Measurements from ENCODE around the gene TUBD1. TPM values are rescaled to one million over a fixed set of nuclear protein-coding genes. Genes with fewer than 3 reads are reported as not detected.
A peak's percentile ranks its signal among the peaks of the same experiment; 100 is the strongest.
"Not testable (repeated sequence)": the region's sequence is repeated elsewhere in the genome, so short reads cannot be mapped to it uniquely, and the experiment has no call there.

TUBD1 gene
- total RNA-seq, 1 donor from 2014 or later = 5.0 TPM

- DNase-seq (ENCODE audit: extremely low read depth, low read depth, low spot score) = no peak
Observed at GRCh38 chr17:59876107-59876506, 16.6 kb downstream of the TUBD1 start.

GRCh38 chr17:59874376-59874775 lies 18.4 kb downstream of the TUBD1 start:
- no peak for DNase-seq (ENCODE audit: extremely low read depth, low read depth, low spot score)

- DNase-seq (ENCODE audit: extremely low read depth, low read depth, low spot score) = not testable (repeated sequence)
Observed at GRCh38 chr17:59873414-59873813, 19.3 kb downstream of the TUBD1 start.

GRCh38 chr17:59872351-59872750 lies 20.4 kb downstream of the TUBD1 start:
- no peak for DNase-seq (ENCODE audit: extremely low read depth, low read depth, low spot score)

DNA sequence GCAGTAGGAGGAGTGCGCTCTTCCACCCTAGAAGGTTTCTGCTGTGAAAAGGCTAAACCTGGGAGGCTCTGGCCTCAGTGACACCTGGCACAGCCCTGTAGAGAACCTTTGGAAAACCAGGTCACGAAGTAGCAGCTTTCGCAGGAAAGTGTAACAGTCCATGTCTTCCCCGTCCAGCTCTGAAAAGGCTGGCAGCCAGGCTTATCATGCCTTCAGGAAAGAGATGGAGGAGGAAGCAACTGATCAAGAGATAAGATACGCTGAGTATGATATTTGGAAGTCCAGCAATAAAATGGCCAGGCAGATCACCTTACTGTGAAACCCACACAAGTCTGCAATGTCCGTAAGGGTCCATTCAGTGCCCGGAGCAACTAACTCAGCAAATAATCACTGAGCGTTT lies 22.3 kb downstream of the TUBD1 start:
- no peak for DNase-seq (ENCODE audit: extremely low read depth, low read depth, low spot score)

DNA sequence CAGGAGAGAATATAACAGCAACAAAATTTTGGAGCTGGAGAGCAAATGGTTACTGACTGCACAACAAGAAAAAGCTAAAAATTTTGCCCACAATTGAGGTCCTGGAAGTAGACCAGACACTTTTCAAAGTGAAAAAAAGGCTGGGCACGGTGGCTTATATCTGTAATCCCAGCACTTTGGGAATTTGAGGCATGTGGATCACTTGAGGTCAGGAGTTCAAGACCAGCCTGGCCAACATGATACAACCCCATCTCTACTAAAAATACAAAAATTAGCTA lies 22.9 kb downstream of the TUBD1 start:
- DNase-seq (ENCODE audit: extremely low read depth, low read depth, low spot score) = no peak

DNA sequence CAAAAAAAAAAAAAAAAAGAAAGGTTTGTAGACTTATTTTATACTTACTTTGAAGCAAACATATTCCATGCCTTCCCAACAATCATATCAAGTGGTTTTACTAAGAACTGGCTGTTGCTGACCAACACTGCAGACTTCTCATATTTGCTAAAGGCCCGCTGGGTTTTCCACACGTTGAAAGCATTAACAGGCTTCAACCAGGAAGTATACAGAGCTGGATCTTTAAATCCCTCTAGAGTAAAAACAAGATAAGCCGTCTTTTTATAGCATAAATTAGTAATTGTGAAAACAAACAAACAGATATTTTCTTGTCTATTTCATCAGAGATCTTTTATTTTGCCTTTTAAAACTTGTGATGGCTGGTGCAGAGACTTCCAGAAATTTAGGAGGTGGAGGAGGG lies 29.1 kb downstream of the TUBD1 start:
- DNase-seq (ENCODE audit: extremely low read depth, low read depth, low spot score) = no peak

DNA sequence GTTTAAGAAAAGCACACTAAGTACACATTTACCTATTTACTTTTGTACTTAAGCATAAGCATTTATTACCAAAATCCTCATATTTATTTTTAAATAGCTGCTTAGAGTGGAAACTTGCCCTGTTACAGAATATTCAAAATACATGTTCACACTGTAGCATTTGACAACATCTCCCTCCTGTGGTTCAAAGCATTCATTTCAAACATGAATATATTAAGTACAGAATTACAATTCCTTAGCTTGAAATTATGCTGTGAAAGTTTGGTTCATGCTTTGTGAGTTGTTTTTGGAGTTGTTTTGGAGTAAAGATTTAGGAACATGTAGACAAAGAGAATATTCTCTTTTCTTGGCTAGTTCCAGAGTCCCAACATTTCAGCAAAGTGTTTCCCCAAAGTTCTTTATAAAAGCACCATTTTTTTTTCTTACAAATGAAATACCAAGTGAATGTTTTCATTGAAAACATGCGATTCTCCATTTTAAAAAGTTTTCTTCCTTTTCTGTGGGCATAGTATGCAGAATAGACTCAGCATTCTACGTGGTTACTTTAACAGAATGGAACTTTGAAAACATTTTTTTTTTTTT lies 33.2 kb downstream of the TUBD1 start:
- DNase-seq (ENCODE audit: extremely low read depth, low read depth, low spot score) = peak; percentile 50

DNA sequence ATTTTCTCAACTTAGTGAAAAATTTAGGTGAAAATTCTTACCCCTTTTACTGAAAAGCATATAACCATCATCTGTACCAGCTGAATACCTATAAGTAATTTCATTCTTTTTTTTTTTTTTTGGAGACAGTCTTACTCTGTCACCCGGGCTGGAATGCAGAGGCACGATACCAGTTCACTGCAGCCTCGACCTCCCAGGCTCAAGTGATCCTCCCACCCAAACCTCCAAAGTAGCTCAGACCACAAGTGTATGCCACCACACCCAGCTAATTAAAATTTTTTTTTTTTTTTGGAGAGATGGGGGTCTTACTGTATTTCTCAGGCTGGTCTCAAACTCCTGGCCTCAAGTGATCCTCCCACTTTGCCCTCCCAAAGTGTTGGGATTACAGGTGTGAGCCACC lies 33.8 kb downstream of the TUBD1 start:
- no peak for DNase-seq (ENCODE audit: extremely low read depth, low read depth, low spot score)

GRCh38 chr17:59858167-59858816 lies 34.5 kb downstream of the TUBD1 start:
- DNase-seq (ENCODE audit: extremely low read depth, low read depth, low spot score) = no peak

GRCh38 chr17:59856859-59857794 lies 35.6 kb downstream of the TUBD1 start:
- DNase-seq (ENCODE audit: extremely low read depth, low read depth, low spot score) = no peak

- not testable (repeated sequence) for DNase-seq (ENCODE audit: extremely low read depth, low read depth, low spot score)
Observed at GRCh38 chr17:59853919-59854729, 38.6 kb downstream of the TUBD1 start.

GRCh38 chr17:59853168-59853918 lies 39.4 kb downstream of the TUBD1 start:
- peak; percentile 90 for DNase-seq (ENCODE audit: extremely low read depth, low read depth, low spot score)

DNA sequence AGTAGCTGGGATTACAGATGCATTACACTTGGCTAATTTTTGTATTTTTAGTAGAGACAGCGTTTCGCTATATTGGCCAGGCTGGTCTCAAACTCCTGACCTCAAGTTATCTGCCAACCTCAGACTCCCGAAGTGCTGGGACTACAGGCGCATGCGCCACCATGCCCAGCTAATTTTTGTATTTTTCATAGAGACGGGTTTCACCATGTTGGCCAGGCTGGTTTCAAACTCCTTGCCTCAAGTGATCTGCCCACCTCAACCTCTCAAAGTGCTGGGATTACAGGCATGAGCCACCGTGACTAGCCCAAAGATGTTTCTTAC lies 39.9 kb downstream of the TUBD1 start:
- DNase-seq (ENCODE audit: extremely low read depth, low read depth, low spot score) = not testable (repeated sequence)

DNA sequence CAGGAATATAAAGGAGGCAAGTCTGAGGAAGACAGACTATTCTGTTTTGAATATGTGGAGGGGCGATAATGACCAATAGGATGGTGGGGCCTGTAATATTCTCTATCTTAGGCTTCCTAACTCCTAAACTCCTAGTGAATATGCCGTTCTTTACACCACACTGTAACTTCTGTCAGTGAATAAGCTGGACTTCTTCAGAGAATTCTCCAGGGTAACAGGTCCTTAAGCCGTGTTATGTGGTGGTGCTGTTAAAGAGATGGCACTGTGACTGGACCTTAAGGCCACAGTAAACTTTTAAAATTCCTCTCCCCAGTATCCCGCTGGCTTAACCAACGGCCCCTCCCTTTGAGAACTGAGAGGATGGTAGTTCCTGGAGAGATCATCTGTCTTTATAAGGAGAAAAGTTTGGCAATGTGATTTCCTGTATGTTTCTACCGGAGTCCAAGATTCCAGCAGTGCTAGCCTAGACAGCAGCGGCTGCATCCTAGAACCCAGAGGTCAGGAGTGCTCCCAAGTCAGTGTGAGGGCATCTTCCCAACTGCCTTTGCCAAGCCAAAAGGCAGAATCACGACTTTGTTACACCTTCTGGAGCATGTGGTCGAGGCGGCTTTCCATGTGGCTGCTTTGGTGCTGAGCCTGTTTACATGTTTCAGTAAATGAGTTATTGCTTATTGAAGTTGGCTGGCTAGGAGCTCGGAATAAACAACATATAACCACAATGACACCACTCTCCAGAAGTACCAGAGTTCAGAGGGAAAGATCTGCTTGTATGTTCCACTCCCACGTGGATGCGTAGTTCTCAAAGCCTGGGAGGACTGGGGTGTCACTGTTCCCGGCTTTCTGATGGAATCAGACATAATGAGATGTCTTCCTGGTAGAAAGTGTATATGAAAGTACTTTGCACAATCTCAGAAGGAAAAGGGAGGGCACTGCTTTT lies 41.0 kb downstream of the TUBD1 start:
- no peak for DNase-seq (ENCODE audit: extremely low read depth, low read depth, low spot score)

DNA sequence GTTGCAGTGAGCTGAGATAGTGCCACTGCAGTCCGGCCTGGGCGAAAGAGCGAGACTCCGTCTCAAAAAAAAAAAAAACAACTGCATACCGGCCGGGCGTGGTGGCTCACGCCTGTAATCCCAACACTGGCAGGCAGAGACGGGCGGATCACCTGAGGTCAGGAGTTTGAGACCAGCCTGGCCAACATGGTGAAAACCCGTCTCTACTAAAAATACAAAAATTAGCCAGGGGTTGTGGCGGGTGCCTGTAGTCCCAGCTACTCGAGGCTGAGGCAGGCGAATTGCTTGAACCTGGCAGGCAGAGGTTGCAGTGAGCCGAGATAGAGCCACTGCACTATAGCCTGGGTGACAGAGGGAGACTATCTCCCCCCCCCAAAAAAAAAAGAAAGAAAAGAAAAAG lies 42.4 kb downstream of the TUBD1 start:
- not testable (repeated sequence) for DNase-seq (ENCODE audit: extremely low read depth, low read depth, low spot score)

- no peak for DNase-seq (ENCODE audit: extremely low read depth, low read depth, low spot score)
Observed at GRCh38 chr17:59848778-59849177, 44.0 kb downstream of the TUBD1 start.

GRCh38 chr17:59848385-59848668 lies 44.4 kb downstream of the TUBD1 start:
- DNase-seq (ENCODE audit: extremely low read depth, low read depth, low spot score) = no peak

GRCh38 chr17:59846394-59847165 lies 46.2 kb downstream of the TUBD1 start:
- DNase-seq (ENCODE audit: extremely low read depth, low read depth, low spot score) = peak; percentile 39
